Measurements from ENCODE around the gene TMPRSS2.

The TMPRSS2 gene

DNA sequence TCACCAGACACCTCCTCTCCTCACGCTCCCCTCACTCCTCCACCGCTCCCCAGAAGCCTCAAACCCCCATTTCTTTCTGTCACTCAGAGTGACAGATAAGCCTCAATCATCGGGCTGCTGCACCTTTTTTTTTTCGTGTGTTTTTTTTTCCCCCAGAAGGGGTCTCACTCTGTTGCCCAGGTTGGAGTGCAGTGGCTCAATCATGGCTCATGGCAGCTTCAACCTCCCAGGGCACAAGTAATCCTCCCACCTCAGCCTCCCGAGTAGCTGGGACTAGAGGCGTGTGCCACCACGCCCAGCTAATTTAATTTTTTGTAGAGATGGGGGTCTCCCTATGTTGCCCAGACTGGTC lies 1.2 kb upstream of the TMPRSS2 start:
- no peak for DNase-seq

DNA sequence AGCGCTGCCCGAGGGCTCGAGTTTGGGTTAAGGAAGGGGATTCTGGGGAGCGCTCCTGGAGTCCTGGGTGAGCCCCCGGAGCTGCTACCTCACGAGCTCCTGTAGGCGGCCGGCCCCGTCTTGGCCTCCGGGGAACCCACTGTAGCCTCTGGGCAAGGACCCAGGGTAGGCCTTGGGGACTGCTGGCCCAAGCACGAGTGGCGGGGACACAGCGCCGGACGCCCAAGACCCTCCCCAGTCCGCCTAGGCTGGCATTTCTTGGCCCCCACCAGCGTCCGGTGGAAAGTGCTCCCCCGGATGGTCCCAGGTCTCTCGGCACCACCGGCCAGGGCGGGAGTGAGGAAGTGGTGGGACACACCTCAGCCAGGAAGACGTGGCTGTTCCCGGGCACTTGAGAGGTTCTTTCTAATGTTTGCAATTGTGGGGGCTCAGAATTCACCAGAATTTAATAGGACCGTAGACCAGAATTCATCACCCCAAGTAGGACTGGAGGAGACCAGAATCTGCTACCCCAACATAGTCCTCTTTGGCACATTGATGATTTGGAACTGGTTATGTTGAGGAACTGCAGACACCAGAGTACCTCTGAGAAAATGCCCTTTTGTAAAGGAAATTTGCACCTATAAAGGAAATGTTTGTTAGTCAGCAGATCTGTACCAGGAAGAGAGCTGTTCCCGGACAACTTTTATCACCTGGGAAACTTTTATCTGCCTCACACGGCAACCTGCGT lies 622 bp upstream of the TMPRSS2 start:
- no peak for DNase-seq

DNA sequence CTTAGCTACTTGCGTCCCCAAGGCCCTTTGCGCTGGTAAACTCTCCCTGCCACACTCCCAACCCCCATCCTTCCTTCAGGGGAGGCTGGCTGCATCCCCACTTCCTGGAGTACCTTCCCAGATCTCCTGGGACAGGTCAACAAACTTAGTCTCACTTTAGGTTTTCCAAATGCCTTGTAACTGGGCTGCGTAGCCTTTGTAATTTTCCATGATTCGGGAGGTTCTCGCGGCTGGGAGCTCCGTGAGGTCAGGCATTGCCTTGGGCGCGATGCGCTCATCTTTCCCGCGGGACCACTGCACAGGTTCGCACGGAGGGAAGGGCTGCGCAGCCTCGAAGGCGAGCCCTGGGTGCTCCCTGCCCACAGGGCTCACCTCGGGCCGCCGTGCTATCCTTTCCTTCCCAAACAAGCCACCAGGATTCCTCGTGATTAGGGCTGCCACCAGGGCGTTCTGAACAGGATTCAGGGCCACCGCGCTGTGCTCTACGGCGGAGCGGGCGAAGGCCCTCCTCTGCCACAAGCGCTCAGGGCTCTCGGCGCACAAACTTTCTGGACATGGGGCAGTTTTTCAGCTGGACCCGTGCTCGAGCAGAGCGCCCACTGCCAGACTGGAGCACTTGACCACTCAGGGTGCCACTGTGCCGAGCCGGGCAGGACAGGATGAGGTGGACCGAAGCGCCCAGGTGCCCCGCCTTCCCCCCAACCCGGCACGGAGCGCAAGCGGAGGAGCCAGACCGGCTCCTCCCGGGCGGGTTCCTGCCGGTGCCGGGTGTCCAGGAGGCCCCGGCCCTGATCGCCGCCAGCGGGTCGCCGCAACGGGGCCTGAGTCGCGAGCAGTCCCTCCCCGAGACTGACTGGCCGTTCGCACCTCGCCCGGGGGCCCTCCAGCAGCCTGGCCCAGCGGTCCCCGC lies 1.1 kb downstream of the TMPRSS2 start:
- no peak for DNase-seq

DNA sequence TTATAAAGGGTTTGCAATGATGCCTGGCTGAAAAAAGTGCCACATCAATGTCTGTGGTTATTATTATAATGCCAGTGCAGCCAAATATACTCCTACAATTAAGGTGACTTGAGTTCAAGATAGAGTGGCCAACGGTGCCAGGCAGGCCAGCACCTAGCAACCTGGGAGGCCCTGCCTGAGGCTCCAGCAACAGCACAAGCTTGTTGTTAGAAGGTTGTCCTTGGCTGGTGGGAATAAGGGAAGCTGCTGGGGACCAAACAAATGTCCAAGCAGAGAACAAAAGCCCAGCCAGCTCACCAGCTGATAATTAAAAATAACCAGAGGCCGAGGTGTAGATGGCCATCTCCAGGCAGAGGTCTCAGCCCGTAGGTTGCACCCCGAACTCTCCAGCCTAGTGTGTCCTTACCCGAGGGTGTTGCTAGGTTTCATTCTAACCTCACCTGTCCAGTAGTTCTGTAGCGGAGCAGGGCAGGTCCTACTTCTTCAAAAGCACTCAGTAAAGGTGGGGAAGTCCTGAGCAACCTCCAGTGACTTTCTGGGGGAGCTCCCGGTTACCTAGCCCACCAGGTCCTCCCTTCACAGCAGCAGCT lies 1.9 kb downstream of the TMPRSS2 start:
- no peak for DNase-seq

DNA sequence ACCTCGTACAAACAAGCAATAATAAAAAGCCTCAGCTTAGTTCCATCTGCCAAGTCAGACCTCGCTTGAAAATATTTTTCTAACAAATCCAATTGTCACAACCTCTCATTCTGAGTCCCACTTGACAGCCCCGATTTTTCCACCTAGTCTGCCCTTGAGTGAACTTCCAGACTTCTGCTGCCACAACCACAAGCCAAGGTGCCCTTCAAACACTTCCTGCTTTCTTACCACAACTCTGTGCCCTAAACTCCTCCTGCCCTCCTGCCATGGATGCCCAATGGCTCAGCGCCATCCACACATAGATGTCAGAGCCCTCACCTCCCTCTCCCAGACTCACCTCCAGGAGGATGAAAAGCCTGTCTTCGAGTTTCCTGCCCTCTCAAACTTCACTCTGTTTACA lies 3.9 kb downstream of the TMPRSS2 start:
- no peak for DNase-seq

DNA sequence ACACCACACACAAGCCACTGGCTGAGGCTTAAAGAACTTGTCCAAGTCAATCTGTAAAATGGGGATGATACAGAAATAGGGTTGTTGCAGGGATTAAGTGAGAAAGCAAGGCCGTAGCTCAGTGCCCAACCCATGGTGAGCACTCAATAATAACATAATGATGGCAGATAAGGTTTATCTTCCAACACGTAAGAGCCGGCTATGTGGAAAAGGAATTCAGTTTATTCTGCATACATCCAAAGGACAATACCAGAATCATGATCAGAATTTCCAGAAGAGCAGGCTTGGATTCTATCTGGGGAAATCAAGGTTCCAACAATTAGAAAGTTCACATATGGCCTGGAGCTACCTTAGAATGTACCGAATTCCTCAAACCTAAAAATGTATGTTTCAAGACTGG lies 4.6 kb downstream of the TMPRSS2 start:
- DNase-seq = no peak

DNA sequence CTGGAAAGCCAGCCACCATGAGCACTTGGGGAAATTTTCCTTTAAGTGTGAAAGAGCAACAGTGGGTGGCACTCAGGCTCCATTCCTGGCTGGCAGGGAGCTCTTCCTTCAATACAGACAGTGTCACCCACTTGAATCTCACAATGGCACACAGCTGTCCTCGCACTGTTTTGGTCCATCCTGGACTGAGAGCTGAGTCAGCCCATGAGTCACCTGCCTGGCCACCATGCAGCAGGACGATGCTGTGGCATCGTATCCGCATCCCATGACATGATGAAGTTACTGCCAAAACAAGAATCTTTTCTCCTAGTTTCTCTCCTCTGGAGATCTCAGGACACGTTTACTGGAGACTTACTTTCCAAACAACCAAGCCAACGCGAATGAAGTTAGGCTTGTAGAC lies 6.0 kb downstream of the TMPRSS2 start:
- DNase-seq = no peak

DNA sequence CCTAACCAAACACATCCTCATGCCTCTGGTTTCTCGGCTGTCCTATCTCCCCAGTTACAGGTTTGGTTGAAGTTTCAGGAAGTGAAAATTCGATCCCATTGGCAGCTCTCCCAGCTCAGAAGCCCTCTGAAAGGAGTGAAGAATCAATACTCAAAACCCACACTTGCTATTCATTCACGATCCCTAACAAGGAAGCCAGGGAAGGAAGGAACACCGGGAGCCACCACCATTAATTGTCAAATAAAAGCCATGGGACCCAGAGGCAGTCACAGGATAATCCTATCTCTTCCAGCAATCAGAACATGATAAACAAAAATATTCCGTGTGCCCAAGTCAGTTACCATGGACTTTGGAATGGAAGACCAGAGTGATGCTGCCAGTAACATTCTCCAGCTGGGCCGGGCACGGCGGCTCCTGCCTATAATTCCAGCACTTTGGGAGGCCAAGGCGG lies 7.0 kb downstream of the TMPRSS2 start:
- DNase-seq = no peak

DNA sequence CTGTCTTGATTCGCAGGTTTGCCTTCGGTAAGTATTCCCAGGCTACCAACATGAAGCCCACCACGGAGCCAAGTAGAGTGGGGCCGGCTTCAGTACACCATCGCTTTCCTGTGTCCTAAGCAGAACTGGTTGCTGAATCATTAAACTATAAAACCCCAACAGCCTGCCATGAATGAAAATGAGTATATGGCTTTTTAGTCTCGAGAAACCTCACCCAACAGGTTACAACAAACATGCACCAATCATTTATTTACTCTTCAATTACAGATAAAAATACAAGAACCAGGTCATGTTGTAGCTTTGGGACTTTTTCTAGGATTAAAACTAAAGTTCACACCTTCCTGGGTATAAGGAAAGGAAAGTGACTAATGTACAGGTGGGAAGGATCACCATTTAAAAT lies 7.6 kb downstream of the TMPRSS2 start:
- DNase-seq = no peak

DNA sequence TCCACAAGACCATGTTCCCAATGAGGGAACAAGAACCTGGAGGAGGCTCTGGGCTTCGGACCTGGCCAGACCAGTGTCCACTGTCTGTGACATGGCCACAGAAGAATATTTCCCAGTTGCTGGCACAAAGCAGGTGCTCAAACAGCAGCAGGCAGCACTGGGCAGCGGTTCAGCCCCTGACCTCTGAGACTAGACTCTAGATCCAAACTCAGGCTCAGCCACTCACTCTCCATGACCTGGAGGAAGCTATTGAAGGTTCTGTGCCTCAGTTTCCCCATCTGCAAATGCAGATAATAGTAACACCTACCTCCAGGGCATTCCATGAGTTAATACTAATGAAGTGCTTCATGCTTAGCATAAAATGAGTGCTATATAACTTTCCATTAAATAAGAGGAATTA lies 8.0 kb downstream of the TMPRSS2 start:
- no peak for DNase-seq

DNA sequence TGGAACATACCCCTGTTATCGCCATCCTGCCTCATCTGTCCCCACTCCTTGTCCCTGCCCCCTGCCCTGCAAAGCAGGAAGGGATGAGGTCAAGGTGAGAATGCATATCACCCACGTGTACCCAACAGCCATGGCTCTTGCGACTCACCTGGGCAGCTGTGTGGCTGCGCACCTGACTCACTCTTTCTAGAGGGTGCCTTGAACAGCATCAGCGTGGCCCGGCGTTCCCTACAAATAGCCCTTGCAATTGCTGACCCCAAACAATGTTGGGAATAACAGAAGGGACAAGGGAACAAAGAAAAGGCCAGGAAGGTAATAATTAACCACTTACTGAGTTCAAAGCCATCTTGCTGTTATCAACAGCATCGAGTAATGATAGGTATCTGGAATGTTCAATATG lies 10.2 kb downstream of the TMPRSS2 start:
- DNase-seq = no peak

DNA sequence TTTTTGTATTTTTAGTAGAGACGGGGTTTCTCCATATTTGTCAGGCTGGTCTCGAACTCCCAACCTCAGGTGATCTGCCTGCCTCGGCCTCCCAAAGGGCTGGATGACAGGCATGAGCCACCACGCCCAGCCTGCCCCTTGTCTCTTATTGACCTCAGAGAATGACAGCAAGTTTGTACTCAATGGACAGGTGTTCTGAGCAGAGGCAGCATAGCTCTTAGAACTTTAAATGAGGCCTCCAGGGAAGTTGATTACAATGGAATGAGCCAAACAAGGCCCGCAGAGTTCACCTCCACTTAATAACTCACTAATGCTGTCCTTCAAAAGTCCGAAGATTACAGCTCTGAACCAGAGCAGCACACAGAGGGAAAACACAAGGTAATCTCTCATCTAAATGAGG lies 10.9 kb downstream of the TMPRSS2 start:
- DNase-seq = no peak

DNA sequence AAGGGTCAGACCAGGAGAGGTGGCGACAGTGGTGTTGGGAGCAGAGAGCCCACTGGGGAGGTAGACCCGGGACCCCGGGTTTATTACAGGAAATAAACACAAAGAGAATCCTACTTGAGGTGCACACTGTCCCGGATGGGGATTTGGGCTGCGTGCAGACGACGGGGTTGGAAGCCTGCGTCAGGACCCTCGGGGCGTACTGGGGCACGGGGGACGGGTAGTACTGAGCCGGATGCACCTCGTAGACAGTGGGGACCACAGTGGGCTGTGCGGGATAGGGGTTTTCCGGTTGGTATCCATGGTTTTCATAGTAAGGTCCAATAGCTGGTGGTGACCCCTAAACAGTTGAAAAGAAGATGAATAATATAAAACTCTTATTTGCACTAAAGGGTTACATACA lies 13.7 kb downstream of the TMPRSS2 start:
- DNase-seq = no peak

DNA sequence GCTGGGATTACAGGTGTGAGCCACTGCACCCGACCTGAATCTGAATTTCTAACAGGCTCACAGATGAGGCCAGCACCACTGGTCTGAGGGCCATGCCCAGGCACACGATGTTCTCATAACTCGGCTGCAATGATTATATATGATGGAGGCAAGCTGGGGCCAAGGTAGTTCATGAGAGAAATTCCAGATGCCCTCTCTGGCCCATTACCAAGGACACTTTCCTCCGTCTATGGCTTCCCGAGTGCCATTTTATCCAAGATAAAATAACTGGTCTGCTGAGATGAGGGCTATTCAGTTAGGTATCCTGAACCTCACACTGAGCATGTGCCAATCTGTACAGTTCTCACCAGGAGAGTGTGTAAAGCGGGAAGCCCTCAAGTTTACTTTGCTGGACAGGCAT lies 16.5 kb downstream of the TMPRSS2 start:
- DNase-seq = no peak

DNA sequence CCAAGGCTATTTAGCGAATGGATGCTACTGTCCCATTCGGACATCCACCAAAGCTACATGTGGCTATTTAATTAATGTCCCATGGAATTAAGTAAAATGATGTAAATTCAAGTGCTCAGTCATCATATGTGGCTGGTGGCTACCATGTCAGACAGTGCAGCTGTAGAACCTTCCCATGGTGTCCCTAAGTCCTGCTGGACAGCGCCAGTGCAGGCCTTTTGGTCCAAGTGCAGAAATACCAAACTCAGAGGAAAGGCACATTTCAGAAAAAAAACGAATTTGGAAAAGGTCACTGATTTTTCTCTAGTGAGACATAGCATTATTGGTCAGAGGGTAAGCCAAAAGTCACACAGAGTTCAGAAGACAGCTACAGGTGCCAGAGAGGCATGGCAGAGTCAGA lies 17.6 kb downstream of the TMPRSS2 start:
- DNase-seq = no peak

DNA sequence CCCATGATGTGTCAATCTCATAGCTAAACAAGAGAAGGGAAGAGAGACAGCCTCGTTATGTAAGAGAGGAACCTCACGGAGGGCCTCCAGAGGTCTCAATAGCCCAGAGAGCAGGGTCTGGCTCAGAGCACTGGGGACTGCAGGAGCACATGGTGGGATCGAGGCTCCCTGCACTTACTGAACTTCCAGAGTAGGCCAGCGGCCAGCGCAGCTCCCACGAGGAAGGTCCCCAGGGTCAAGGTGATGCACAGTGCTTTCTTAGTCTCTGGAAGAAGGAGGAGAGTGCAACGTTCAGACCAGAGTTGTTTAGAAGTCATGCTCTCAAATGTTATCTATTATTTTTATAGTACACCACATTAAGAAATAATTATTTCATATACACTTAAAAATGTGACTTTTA lies 18.6 kb downstream of the TMPRSS2 start:
- DNase-seq = no peak

DNA sequence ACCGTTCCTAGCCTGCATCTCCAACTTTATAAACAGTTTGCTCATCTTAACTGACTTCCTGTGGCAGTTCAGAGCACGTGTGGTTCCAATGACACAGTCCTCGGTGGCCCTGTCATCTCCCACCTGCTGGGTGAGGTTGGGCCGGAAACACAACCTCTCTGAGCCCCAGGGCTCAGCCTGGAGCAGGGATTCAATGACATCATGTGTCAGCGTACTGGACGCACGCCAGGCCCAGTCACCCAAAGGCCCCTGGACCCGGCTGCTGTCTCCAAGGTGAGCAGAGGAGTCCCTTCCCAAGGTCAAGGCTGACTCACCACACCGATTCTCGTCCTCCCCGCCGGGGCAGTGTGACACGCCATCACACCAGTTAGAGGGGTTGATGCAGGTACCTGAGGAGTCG lies 19.9 kb downstream of the TMPRSS2 start:
- no peak for DNase-seq

DNA sequence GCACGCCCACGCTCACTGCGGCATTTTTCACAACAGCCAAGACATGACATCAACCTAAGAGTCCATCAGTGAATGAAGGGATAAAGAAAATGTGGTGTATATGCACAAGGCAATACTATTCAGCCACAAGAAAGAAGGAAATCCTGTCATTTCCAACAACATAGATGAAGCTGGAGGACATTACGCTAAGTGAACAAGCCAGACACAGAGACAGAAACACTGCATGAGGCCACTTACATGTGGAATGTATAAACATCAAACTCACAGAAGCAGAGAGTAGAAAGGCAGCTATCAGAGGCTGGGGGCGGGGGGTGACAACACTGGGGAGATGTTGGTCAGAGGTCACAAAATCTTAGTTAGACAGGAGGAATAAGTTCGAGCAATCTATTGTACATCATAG lies 20.9 kb downstream of the TMPRSS2 start:
- no peak for DNase-seq

DNA sequence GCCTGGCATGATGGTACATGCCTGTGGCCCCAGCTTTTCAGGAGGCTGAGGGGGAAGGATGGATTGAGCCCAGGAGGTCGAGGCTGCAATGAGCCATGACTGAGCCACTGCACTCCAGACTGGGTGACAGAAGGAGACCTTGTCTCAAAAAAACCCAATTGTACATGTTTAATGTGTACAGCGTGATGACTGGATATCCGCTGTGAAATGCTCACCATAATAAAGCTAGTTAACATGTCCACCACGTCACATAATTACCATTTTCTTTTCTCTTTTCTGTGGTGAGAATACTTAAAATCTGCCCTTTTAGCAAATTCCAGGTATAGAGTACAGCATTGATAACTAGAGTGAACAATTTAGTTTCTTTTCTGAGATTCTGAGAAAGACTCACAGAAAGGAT lies 24.0 kb downstream of the TMPRSS2 start:
- DNase-seq = no peak

DNA sequence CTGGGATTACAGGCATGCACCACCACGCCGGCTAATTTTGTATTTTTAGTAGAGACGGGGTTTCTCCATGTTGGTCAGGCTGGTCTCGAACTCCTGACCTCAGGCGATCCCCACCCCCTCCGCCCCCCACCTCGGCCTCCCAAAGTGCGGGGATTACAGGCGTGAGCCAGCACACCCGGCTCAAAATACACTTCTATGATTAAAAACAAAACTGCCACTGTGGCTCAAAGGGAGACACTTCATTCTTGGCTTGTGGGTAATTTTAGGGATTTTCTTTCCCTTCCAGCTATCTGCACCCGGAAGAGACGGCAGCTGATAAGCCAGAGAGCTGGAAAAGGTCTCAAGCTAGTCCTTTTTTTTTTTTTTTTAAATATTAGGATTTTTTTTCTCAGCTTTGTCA lies 24.5 kb downstream of the TMPRSS2 start:
- no peak for DNase-seq

DNA sequence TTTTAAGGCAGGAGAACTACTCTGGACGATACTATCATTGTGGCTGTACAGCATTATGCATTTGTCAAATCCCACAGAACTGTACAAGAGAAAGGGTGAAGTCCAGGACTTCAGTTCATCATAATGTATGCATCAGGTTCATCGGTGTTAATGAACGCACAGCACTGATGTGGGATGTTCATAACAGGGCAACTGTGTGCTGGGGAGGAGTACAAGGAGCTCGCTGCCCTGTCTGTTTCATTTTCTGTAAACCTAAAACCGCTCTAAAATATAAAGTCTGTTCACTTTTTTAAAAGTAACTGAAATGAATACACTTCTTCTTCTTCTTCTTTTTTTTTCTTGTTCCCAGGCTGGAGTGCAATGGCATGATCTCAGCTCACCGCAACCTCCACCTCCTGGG lies 25.0 kb downstream of the TMPRSS2 start:
- no peak for DNase-seq

DNA sequence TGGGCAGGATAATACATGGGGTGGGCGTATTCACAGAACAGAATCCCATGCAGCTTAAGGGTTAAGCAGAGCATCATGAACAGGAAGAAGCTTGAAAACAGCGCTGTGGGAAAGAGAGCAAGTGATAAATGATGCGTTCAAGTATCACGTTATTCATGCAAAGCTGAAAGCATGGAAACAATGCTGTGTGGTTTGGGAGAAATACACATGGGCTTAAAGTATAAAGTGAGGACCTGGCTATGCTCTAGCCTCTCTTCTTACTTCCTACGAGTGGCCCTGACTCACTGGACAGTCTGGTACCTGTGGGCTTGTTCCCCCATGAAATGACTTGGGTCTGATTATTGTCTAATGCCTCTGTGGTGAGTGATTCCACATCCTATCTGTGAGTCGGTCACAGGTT lies 25.7 kb downstream of the TMPRSS2 start:
- DNase-seq = no peak

DNA sequence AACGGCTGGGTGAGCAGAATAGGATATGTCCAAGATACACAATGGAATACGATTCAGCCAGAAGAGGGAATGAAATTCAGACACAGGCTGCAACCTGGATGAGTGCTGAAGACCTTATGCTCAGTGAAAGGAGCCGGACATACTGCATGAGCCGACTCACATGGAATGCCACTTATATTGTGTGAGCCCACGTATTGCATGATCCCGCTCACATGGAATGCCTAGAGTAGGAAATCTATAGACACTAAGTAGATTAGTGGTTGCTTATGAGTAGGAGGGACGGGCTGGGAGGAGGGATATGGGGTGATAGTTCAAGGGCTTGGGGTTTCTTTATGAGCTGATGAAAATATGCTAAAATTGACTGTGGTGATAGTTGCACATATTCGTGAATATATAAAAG lies 26.8 kb downstream of the TMPRSS2 start:
- no peak for DNase-seq

DNA sequence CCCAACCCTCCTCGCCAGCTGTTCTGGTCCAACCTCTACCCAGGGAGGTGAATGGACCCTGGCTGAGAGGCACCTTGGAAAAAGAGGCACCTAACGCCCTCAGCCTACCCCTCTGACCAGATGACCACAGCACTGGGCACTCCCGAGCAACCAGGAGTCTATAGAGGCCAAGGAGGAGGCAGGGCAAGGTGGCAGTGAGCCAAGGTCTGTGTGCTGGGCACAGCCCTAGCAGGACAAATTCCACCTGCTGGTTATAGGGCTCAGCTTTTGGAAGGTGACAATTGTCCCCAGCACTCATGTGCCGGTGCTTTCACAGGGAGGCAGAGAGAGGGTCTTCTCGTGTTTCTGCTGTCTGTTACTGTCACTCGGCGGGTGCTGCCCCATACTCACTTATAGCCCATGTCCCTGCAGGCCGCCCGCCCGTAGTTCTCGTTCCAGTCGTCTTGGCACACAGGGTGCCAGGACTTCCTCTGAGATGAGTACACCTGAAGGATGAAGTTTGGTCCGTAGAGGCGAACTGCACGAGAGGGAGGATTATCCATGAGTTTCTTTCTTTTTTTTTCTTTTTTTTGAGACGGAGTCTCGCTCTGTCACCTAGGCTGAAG lies 27.8 kb downstream of the TMPRSS2 start:
- DNase-seq = no peak
